ENCODE data around the gene NEURL1B. TPM values are rescaled to one million over a fixed set of nuclear protein-coding genes. Genes with fewer than 3 reads are reported as not detected.
A peak's percentile ranks its signal among the peaks of the same experiment; 100 is the strongest.

The NEURL1B gene
- total and polyA plus RNA-seq, 12 donors, result 14.4 to 45.8 (median 21.6) TPM

- no peaks in the 10 kb centered on the region for H3K36me3 ChIP-seq
- H3K9me3 ChIP-seq, result no peaks in the 10 kb centered on the region
- 36 to 41% methylated on average over 15 of the region's 15 CpGs for WGBS, 2 donors
- DNase-seq (peak; percentile 76 to 84), ATAC-seq (peak; percentile 45 to 81 (median 78))
- peaks cover 16 to 53% (median 41%) of the 10 kb centered on the region in 9 donors for H3K4me1 ChIP-seq
- H3K27ac ChIP-seq, result peak overlapping the region; percentile 66 to 91 (median 83)
- peaks cover 0 to 5% (median 0%) of the 10 kb centered on the region in 7 donors for H3K27me3 ChIP-seq
- H3K4me3 ChIP-seq, result no peak overlapping the region
- peak; percentile 80 to 93 (median 86) for TF ChIP-seq CTCF (IDR thresholded peaks at IDR 0.05)
- intact Hi-C loops (cut with DNase I), result loop anchor here in 5 of 10 donors (5.0 to 10.0 kb wide), 5 partner anchors 58 to 570 kb away; partner anchors contain the start of gene DUSP1 (in 1 of the 5)
These were observed 73.7 kb downstream of the NEURL1B start for GRCh38 chr5:172714491-172715420.

- Histone ChIP-seq H3K4me1 (peaks cover 19 to 57% (median 45%) of the 10 kb centered on the region in 9 donors), H3K9me3 (no peaks in the 10 kb centered on the region), H3K27me3 (no peaks in the 10 kb centered on the region), H3K36me3 (no peaks in the 10 kb centered on the region), H3K4me3 (no peak overlapping the region), H3K27ac (peak overlapping the region; percentile 66 to 91 (median 83))
- ATAC-seq (no peak), DNase-seq (no peak)
- WGBS, 2 donors, result 87 to 92% methylated on average over 6 of the region's 6 CpGs
- TF ChIP-seq CTCF (IDR thresholded peaks at IDR 0.05), result no peak
- intact Hi-C loops (cut with DNase I), result loop anchor here in 5 of 10 donors (5.0 to 10.0 kb wide), 4 partner anchors 57 to 569 kb away; partner anchors contain the start of gene DUSP1 (in 1 of the 5)
These were observed 74.3 kb downstream of the NEURL1B start for GRCh38 chr5:172715421-172715780.

- ATAC-seq (no peak), DNase-seq (no peak)
- Histone ChIP-seq H3K4me1 (peaks cover 20 to 64% (median 49%) of the 10 kb centered on the region in 9 donors), H3K36me3 (no peaks in the 10 kb centered on the region), H3K27ac (peak overlapping the region; percentile 66 to 91 (median 83)), H3K27me3 (no peaks in the 10 kb centered on the region), H3K9me3 (no peaks in the 10 kb centered on the region), H3K4me3 (no peak overlapping the region)
- TF ChIP-seq CTCF (IDR thresholded peaks at IDR 0.05), result no peak
- WGBS, 2 donors, result 85 to 86% methylated on average over 13 of the region's 13 CpGs
- intact Hi-C loops (cut with DNase I), result loop anchor here in 9 of 10 donors (1.0 to 10.0 kb wide), 12 partner anchors 33 to 569 kb away; partner anchors contain the start of gene DUSP1 (in 3 of the 9)
These were observed 75.0 kb downstream of the NEURL1B start for GRCh38 chr5:172715931-172716682.
